ENCODE results near the gene ROCK2.

Gene ROCK2

DNA sequence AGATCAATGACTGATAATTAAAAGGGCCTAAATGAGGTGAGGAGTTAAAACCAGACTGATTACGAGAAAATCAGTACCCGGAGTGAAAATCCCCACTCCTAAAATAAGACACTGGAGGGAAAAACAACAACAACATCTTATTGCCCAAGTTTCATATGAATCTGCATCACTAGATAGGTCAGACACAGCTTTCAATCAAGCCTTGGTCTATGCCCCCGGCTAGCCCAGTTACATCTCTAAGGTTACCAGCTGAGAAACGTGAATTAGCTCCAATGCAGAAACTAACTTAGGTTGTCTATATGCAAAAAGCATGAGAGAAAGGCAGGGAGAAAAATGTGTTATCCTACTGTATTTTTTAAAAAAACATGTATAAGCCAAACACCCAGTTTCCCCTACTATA is 53.7 kb downstream of the ROCK2 start:
- no peak for DNase-seq (ENCODE audit: low read depth)
- TF ChIP-seq, protein P1, sequence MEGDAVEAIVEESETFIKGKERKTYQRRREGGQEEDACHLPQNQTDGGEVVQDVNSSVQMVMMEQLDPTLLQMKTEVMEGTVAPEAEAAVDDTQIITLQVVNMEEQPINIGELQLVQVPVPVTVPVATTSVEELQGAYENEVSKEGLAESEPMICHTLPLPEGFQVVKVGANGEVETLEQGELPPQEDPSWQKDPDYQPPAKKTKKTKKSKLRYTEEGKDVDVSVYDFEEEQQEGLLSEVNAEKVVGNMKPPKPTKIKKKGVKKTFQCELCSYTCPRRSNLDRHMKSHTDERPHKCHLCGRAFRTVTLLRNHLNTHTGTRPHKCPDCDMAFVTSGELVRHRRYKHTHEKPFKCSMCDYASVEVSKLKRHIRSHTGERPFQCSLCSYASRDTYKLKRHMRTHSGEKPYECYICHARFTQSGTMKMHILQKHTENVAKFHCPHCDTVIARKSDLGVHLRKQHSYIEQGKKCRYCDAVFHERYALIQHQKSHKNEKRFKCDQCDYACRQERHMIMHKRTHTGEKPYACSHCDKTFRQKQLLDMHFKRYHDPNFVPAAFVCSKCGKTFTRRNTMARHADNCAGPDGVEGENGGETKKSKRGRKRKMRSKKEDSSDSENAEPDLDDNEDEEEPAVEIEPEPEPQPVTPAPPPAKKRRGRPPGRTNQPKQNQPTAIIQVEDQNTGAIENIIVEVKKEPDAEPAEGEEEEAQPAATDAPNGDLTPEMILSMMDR (conservative IDR thresholded peaks at IDR 0.05; ENCODE audit: low read depth, low read length): no peak
- no peak overlapping the region for H3K4me3 ChIP-seq (ENCODE audit: low read length)

DNA sequence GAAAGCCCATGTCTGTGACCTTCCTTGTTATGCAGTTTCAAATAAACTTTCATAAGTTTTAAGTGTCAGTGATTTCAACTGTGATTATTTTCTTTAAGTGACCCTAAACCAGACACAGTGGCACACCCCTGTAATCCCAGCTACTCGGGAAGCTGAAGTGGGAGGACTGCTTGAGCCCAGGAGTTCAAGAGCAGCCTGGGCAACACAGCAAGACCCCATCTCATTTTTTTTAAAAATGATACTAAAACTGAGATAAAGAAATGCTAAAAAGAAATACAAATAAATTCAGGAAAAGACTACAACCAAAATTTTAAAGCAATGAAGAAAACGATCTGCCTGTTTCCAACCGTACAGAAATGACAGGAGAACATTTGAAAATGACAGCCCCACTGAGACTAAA is 54.2 kb downstream of the ROCK2 start:
- DNase-seq (ENCODE audit: low read depth): no peak
- H3K4me3 ChIP-seq (ENCODE audit: low read length): no peak overlapping the region
- TF ChIP-seq, protein P1 (conservative IDR thresholded peaks at IDR 0.05; ENCODE audit: low read depth, low read length): no peak

DNA sequence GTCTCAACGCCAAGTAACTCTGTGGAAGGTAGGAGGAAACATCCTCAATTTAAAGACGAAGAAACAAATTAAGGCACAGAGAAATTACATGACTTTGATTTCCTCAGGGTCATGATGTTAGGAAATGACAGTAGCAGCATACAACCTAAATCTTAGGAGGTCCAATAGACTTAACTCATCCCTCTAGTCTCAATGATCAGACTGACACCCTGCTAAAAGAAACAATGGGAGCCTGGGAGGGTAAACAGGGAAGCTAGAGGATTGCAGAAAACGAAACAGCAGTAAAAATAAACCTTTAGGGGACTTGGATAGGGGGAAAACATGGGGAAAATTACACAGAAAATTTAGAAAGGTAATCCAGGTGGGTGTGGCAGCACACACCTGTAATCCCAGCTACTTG is 56.0 kb downstream of the ROCK2 start:
- DNase-seq (ENCODE audit: low read depth): no peak
- TF ChIP-seq, protein P1 (conservative IDR thresholded peaks at IDR 0.05; ENCODE audit: low read depth, low read length): no peak
- no peak overlapping the region for H3K4me3 ChIP-seq (ENCODE audit: low read length)

DNA sequence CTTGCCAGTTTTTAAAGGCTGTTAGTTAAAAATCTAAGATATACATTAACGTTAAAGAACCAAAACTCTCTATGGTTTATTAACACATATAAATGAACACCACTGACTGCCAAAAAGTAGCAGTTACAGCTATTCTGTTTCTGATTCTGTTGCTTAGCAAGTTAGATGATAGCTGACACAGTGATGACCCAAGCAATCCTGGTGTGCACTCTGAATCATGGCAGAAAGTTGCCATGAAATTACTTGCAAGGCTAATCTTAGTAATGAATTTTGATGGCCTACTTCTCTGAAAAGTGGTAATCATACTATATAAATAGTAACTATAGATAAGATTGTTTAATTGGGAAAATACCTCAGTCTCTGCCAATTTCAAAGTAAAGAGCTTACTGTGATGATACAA is 57.7 kb downstream of the ROCK2 start:
- H3K4me3 ChIP-seq (ENCODE audit: low read length): no peak overlapping the region
- DNase-seq (ENCODE audit: low read depth): no peak
- TF ChIP-seq, protein P1 (conservative IDR thresholded peaks at IDR 0.05; ENCODE audit: low read depth, low read length): no peak

DNA sequence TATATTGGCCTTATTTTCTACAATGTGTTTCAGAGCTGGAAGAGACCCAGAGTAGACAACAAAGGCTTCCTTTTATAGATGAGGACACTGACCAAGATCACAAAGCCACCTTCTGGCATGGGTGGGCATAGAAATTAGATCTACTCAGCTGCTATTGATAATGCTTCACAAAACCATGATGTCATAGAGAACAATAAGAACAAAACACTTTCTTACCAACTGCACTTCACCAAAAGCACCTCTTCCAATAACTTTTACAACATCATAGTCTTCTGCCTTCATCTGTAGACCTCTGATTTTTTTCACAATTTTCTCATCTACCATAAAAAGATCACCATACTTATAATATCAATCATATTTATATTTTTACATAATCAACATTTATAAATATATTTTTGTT is 58.1 kb downstream of the ROCK2 start:
- no peak for DNase-seq (ENCODE audit: low read depth)
- H3K4me3 ChIP-seq (ENCODE audit: low read length): no peak overlapping the region
- TF ChIP-seq, protein P1 (conservative IDR thresholded peaks at IDR 0.05; ENCODE audit: low read depth, low read length): no peak

DNA sequence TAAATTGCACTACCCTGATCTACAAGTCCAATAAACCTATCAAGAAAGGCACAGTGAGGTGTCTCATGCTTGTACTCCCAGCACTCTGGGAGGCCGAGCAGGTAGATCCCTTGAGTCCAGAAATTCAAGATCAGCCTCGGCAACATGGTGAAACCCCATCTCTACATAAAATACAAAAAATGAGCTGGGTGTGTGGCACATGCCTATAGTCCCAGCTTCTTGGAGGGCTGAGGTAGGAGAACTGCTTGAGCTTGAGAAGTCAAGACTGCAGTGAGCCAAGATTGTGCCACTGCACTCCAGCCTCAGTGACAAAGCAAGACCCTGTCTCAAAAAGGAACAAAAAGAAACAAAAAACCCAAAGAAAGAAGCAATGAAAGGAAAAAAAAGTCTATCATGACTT is 58.9 kb downstream of the ROCK2 start:
- TF ChIP-seq, protein P1 (conservative IDR thresholded peaks at IDR 0.05; ENCODE audit: low read depth, low read length): no peak
- no peak overlapping the region for H3K4me3 ChIP-seq (ENCODE audit: low read length)
- no peak for DNase-seq (ENCODE audit: low read depth)

DNA sequence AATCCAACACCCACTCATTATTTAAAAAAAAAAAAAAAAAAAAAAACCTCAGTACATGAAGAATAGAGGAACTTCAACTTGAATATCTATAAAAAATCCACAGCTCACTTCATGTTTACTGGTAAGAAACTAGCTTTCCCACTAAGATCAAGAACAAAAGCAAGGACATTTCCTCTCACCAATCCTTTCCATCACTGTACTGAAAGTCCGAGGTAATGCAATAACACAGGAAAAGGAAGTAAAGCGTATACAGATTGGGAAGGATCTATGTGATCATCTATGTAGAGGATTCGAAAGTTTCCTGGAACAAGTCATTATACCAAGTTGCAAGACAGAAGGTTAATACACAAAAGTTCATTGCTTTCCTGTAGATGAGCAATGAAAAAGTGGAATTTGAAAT is 63.2 kb downstream of the ROCK2 start:
- no peak for DNase-seq (ENCODE audit: low read depth)
- H3K4me3 ChIP-seq (ENCODE audit: low read length): no peak overlapping the region
- TF ChIP-seq, protein P1 (conservative IDR thresholded peaks at IDR 0.05; ENCODE audit: low read depth, low read length): no peak
